Trophoblast cell (in vitro differentiated cells and primary cell): ENCODE measurements around the gene CFAP20DC.

Experiments used
- DNase-seq, 2 donors: peaks; one replicate each; pipeline ENCODE4 v3.0.0-alpha.2; 2016
- H2AFZ ChIP-seq: 2 replicates; pipeline ENCODE4 v1.6.1; 2013; ENCODE audit warnings: low read length, moderate library complexity, mild to moderate bottlenecking; ENCODE audit not compliant: insufficient read depth, poor library complexity
- H2AK5ac ChIP-seq: 2 replicates; pipeline ENCODE4 v1.6.1; 2013; ENCODE audit warnings: mild to moderate bottlenecking, low read length
- H2BK120ac ChIP-seq: 2 replicates; pipeline ENCODE4 v1.6.1; 2013; ENCODE audit warnings: low read length, mild to moderate bottlenecking, moderate library complexity; ENCODE audit not compliant: insufficient read depth, poor library complexity
- H2BK12ac ChIP-seq: 2 replicates; pipeline ENCODE4 v1.6.1; 2013; ENCODE audit warnings: mild to moderate bottlenecking, low read length, moderate library complexity
- H2BK5ac ChIP-seq: 2 replicates; pipeline ENCODE4 v1.6.1; 2013; ENCODE audit warnings: low read length, low read depth, moderate library complexity, mild to moderate bottlenecking; ENCODE audit not compliant: poor library complexity
- H3K14ac ChIP-seq: 2 replicates; pipeline ENCODE4 v1.6.1; 2013; ENCODE audit warnings: mild to moderate bottlenecking, low read length
- H3K18ac ChIP-seq: 2 replicates; pipeline ENCODE4 v1.6.1; 2013; ENCODE audit warnings: mild to moderate bottlenecking, low read length
- H3K23ac ChIP-seq: 2 replicates; pipeline ENCODE4 v1.6.1; 2013; ENCODE audit warnings: low read length
- H3K27ac ChIP-seq: 2 replicates; pipeline ENCODE4 v1.5.1; 2013; ENCODE audit warnings: low read depth, mild to moderate bottlenecking, inconsistent platforms, low read length, moderate library complexity
- H3K27me3 ChIP-seq: 2 replicates; pipeline ENCODE4 v1.6.1; 2013; ENCODE audit warnings: inconsistent platforms, mild to moderate bottlenecking, low read length, moderate library complexity; ENCODE audit not compliant: insufficient read depth
- H3K36me3 ChIP-seq, 2 experiments: 1 replicate in 1 of 2; 2 replicates in 1 of 2; pipeline ENCODE4 v1.6.1; 2013; ENCODE audit warnings: low read length in 2 of 2, mild to moderate bottlenecking in 2 of 2, moderate library complexity in 1 of 2; ENCODE audit not compliant: insufficient read depth in 2 of 2, control insufficient read depth in 1 of 2
- H3K4ac ChIP-seq: 2 replicates; pipeline ENCODE4 v1.6.1; 2013; ENCODE audit warnings: low read depth, mild to moderate bottlenecking, low read length, moderate library complexity
- H3K4me1 ChIP-seq, 2 experiments: 1 replicate in 1 of 2; 2 replicates in 1 of 2; pipeline ENCODE4 v1.6.1; 2013; ENCODE audit warnings: low read length in 2 of 2, mild to moderate bottlenecking in 2 of 2, moderate library complexity in 1 of 2; ENCODE audit not compliant: insufficient read depth in 2 of 2, control insufficient read depth in 1 of 2
- H3K4me2 ChIP-seq: 2 replicates; pipeline ENCODE4 v1.6.1; 2013; ENCODE audit warnings: inconsistent platforms, mild to moderate bottlenecking, low read length, moderate library complexity
- H3K4me3 ChIP-seq: 2 replicates; pipeline ENCODE4 v1.5.1; 2013; ENCODE audit warnings: mild to moderate bottlenecking, low read depth, low read length, inconsistent platforms
- H3K79me1 ChIP-seq: one replicate; pipeline ENCODE4 v1.6.1; 2013; ENCODE audit warnings: low read length
- H3K79me2 ChIP-seq: 2 replicates; pipeline ENCODE4 v1.6.1; 2013; ENCODE audit warnings: low read length, mild to moderate bottlenecking; ENCODE audit not compliant: control insufficient read depth, insufficient read depth, poor library complexity
- H3K9ac ChIP-seq: 2 replicates; pipeline ENCODE4 v1.6.1; 2013; ENCODE audit warnings: mild to moderate bottlenecking, low read length
- H3K9me3 ChIP-seq: 2 replicates; pipeline ENCODE4 v1.6.1; 2013; ENCODE audit warnings: low read depth, mild to moderate bottlenecking, control low read depth, inconsistent platforms, low read length; ENCODE audit not compliant: insufficient read depth
- H4K12ac ChIP-seq: 2 replicates; pipeline ENCODE4 v1.6.1; 2013; ENCODE audit warnings: low read depth, mild to moderate bottlenecking, low read length, moderate library complexity
- H4K8ac ChIP-seq: 2 replicates; pipeline ENCODE4 v1.6.1; 2013; ENCODE audit warnings: low read depth, mild to moderate bottlenecking, low read length, moderate library complexity
- H4K91ac ChIP-seq: one replicate; pipeline ENCODE4 v1.6.1; 2013; ENCODE audit warnings: low read depth, mild to moderate bottlenecking, low read length, moderate library complexity
- WGBS: extraction: QIAGEN DNeasy Blood & Tissue Kit; methylation state at CpG from one replicate; pipeline ENCODE4 v1.1.7; 2013; ENCODE audit warnings: missing lambda C conversion rate; ENCODE audit not compliant: insufficient read length, insufficient coverage; ENCODE audit errors: extremely low coverage; 5-methylcytosine and 5-hydroxymethylcytosine counted together

The CFAP20DC gene

DNA sequence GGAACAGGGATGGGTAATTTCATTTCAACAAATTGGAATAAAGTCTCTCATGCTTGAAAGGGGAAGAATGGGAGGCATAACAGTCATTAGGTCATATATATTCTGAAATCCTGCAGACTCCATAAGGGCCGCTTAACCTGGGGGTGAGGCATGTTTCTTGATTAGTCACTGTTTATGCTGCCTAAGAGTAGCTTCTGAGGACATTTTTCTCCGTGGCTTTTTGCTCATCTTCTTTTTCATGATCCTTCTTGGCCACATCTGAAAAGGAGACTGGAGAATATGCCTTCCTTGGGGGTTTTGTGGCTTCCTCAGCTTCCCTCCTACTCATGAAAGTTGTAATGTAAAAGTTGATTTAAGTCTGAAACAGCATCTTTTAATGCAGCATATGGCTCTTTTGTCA lies 20.0 kb upstream of the CFAP20DC start:
- Histone ChIP-seq H3K9me3 (no peaks in the 10 kb centered on the region), H3K4me2 (no peak overlapping the region), H2AFZ (no peak overlapping the region), H4K91ac (no peak overlapping the region), H3K36me3 (no peaks in the 10 kb centered on the region), H3K27ac (no peak overlapping the region), H4K12ac (no peak overlapping the region), H3K27me3 (no peaks in the 10 kb centered on the region), H3K4me3 (no peak overlapping the region), H3K4ac (no peak overlapping the region), H2BK12ac (no peak overlapping the region), H3K23ac (no peak overlapping the region), H3K79me1 (no peaks in the 10 kb centered on the region), H3K18ac (no peak overlapping the region), H3K9ac (no peak overlapping the region), H2BK5ac (no peak overlapping the region), H3K79me2 (no peaks in the 10 kb centered on the region), H2AK5ac (no peak overlapping the region), H4K8ac (no peak overlapping the region), H3K4me1 (no peaks in the 10 kb centered on the region), H2BK120ac (no peak overlapping the region), H3K14ac (no peak overlapping the region)
- DNase-seq = no peak
- WGBS = no CpG with 5 or more reads among the region's 2 CpGs

- H3K23ac ChIP-seq = no peak overlapping the region
- no peak overlapping the region for H3K4me3 ChIP-seq
- H3K4me2 ChIP-seq = no peak overlapping the region
- no CpG with 5 or more reads among the region's 7 CpGs for WGBS
- no peak overlapping the region for H3K27ac ChIP-seq
- H2AFZ ChIP-seq = no peak overlapping the region
- H3K9me3 ChIP-seq = no peaks in the 10 kb centered on the region
- no peak overlapping the region for H3K4ac ChIP-seq
- H3K14ac ChIP-seq = no peak overlapping the region
- DNase-seq = no peak
- H3K4me1 ChIP-seq = no peaks in the 10 kb centered on the region
- H3K27me3 ChIP-seq = no peaks in the 10 kb centered on the region
- H3K36me3 ChIP-seq = no peaks in the 10 kb centered on the region
- H2BK12ac ChIP-seq = no peak overlapping the region
- no peak overlapping the region for H2AK5ac ChIP-seq
- H4K8ac ChIP-seq = no peak overlapping the region
- H2BK120ac ChIP-seq = no peak overlapping the region
- no peak overlapping the region for H3K9ac ChIP-seq
- H4K91ac ChIP-seq = no peak overlapping the region
- no peaks in the 10 kb centered on the region for H3K79me2 ChIP-seq
- H4K12ac ChIP-seq = no peak overlapping the region
- H3K18ac ChIP-seq = no peak overlapping the region
- H3K79me1 ChIP-seq = no peaks in the 10 kb centered on the region
- no peak overlapping the region for H2BK5ac ChIP-seq
Observed at GRCh38 chr3:59065240-59065639, 15.4 kb upstream of the CFAP20DC start.

GRCh38 chr3:59064728-59065127 lies 14.9 kb upstream of the CFAP20DC start:
- H4K91ac ChIP-seq = no peak overlapping the region
- H3K36me3 ChIP-seq = no peaks in the 10 kb centered on the region
- no peak overlapping the region for H3K4me2 ChIP-seq
- no peak overlapping the region for H2BK120ac ChIP-seq
- no peaks in the 10 kb centered on the region for H3K79me1 ChIP-seq
- no peak overlapping the region for H3K9ac ChIP-seq
- WGBS = no CpG with 5 or more reads among the region's 3 CpGs
- no peaks in the 10 kb centered on the region for H3K9me3 ChIP-seq
- H2BK5ac ChIP-seq = no peak overlapping the region
- H3K4me3 ChIP-seq = no peak overlapping the region
- no peak for DNase-seq
- no peak overlapping the region for H3K18ac ChIP-seq
- H2BK12ac ChIP-seq = peak overlapping the region; percentile 9
- no peak overlapping the region for H4K8ac ChIP-seq
- H3K27ac ChIP-seq = no peak overlapping the region
- H3K79me2 ChIP-seq = no peaks in the 10 kb centered on the region
- H3K4me1 ChIP-seq = no peaks in the 10 kb centered on the region
- H2AK5ac ChIP-seq = no peak overlapping the region
- H3K27me3 ChIP-seq = no peaks in the 10 kb centered on the region
- no peak overlapping the region for H3K4ac ChIP-seq
- no peak overlapping the region for H2AFZ ChIP-seq
- H3K14ac ChIP-seq = no peak overlapping the region
- H3K23ac ChIP-seq = no peak overlapping the region
- H4K12ac ChIP-seq = no peak overlapping the region

DNA sequence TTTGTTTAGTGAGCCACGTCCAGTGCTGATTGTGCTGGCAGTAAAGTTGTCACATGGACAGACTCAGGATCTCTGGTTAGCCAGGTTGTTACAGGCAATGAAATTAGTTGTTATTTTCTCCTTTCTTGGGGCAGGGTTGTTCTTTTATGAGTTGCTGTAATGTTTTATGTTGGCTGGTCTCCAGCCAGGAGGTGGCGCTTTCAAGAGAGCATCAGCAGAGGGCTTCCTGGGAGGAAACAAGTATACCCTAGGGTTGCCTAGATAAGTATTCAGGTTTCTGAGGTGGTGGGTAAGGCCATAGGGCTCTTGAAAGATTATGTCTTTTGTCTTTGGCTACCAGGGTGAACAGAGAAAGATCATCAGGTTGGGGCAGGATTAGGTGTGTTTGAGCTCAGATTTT lies 14.5 kb upstream of the CFAP20DC start:
- H3K18ac ChIP-seq = no peak overlapping the region
- no peak overlapping the region for H3K27ac ChIP-seq
- H3K4me1 ChIP-seq = no peaks in the 10 kb centered on the region
- no peak overlapping the region for H2AK5ac ChIP-seq
- no peak overlapping the region for H2BK5ac ChIP-seq
- no peak overlapping the region for H3K14ac ChIP-seq
- no peak overlapping the region for H3K4me3 ChIP-seq
- H3K9ac ChIP-seq = no peak overlapping the region
- H4K12ac ChIP-seq = no peak overlapping the region
- no peak overlapping the region for H2BK120ac ChIP-seq
- no peak for DNase-seq
- H2AFZ ChIP-seq = no peak overlapping the region
- H3K9me3 ChIP-seq = no peaks in the 10 kb centered on the region
- H3K23ac ChIP-seq = no peak overlapping the region
- H4K8ac ChIP-seq = no peak overlapping the region
- H4K91ac ChIP-seq = no peak overlapping the region
- no peaks in the 10 kb centered on the region for H3K79me1 ChIP-seq
- no peak overlapping the region for H2BK12ac ChIP-seq
- H3K79me2 ChIP-seq = no peaks in the 10 kb centered on the region
- no CpG with 5 or more reads among the region's 2 CpGs for WGBS
- no peaks in the 10 kb centered on the region for H3K36me3 ChIP-seq
- no peak overlapping the region for H3K4ac ChIP-seq
- no peaks in the 10 kb centered on the region for H3K27me3 ChIP-seq
- H3K4me2 ChIP-seq = no peak overlapping the region
